Measurements from ENCODE around the gene SDC1.
"Not testable (repeated sequence)": the region's sequence is repeated elsewhere in the genome, so short reads cannot be mapped to it uniquely, and the experiment has no call there.

The SDC1 gene

GRCh38 chr2:20198796-20199632 is 25.9 kb downstream of the SDC1 start:
- H3K36me3 ChIP-seq (ENCODE audit: insufficient read depth, low read length): no peaks in the 10 kb centered on the region
- no peak for DNase-seq (ENCODE audit: low read depth, low spot score)
- TF ChIP-seq EZH2 (IDR thresholded peaks at IDR 0.05) (no peak), POLR2AphosphoS5 (IDR thresholded peaks at IDR 0.05; ENCODE audit: borderline replicate concordance, low read depth, low read length) (no peak), FOXP2 (optimal IDR thresholded peaks at IDR 0.05; ENCODE audit: control extremely low read depth, extremely low read length, insufficient read depth) (no peak)
- H3K27ac ChIP-seq: no peak overlapping the region
- H3K9ac ChIP-seq (ENCODE audit: insufficient read length): no peak overlapping the region
- H3K9me3 ChIP-seq (ENCODE audit: low read depth, low read length): no peaks in the 10 kb centered on the region
- no peak overlapping the region for H3K4me3 ChIP-seq

- no peak for DNase-seq (ENCODE audit: low read depth, low spot score)
- Histone ChIP-seq H3K36me3 (ENCODE audit: insufficient read depth, low read length) (no peaks in the 10 kb centered on the region), H3K9me3 (ENCODE audit: low read depth, low read length) (no peaks in the 10 kb centered on the region), H3K9ac (ENCODE audit: insufficient read length) (no peak overlapping the region), H3K27ac (no peak overlapping the region), H3K4me3 (no peak overlapping the region)
- no peak for TF ChIP-seq FOXP2 (optimal IDR thresholded peaks at IDR 0.05; ENCODE audit: control extremely low read depth, extremely low read length, insufficient read depth)
- TF ChIP-seq POLR2AphosphoS5 (IDR thresholded peaks at IDR 0.05; ENCODE audit: borderline replicate concordance, low read depth, low read length): no peak
- no peak for TF ChIP-seq EZH2 (IDR thresholded peaks at IDR 0.05)
These were observed 26.9 kb downstream of the SDC1 start for GRCh38 chr2:20198001-20198400.

- H3K4me3 ChIP-seq: peak overlapping the region; percentile 56
These were observed 27.7 kb downstream of the SDC1 start for GRCh38 chr2:20197192-20197591.

GRCh38 chr2:20196657-20197161 is 28.2 kb downstream of the SDC1 start:
- Histone ChIP-seq H3K4me3 (peak overlapping the region; percentile 56), H3K27ac (peak overlapping the region; percentile 89), H3K9me3 (ENCODE audit: low read depth, low read length) (no peaks in the 10 kb centered on the region), H3K9ac (ENCODE audit: insufficient read length) (peak overlapping the region; percentile 22), H3K36me3 (ENCODE audit: insufficient read depth, low read length) (no peaks in the 10 kb centered on the region)
- DNase-seq (ENCODE audit: low read depth, low spot score): peak; percentile 34
- TF ChIP-seq EZH2 (IDR thresholded peaks at IDR 0.05) (no peak), FOXP2 (optimal IDR thresholded peaks at IDR 0.05; ENCODE audit: control extremely low read depth, extremely low read length, insufficient read depth) (no peak), POLR2AphosphoS5 (IDR thresholded peaks at IDR 0.05; ENCODE audit: borderline replicate concordance, low read depth, low read length) (no peak)

More at GRCh38 chr2:20197192-20197591, 27.7 kb downstream of the SDC1 start:
- Histone ChIP-seq H3K36me3 (ENCODE audit: insufficient read depth, low read length) (no peaks in the 10 kb centered on the region), H3K9me3 (ENCODE audit: low read depth, low read length) (no peaks in the 10 kb centered on the region), H3K9ac (ENCODE audit: insufficient read length) (peak overlapping the region; percentile 22), H3K27ac (peak overlapping the region; percentile 89)
- TF ChIP-seq POLR2AphosphoS5 (IDR thresholded peaks at IDR 0.05; ENCODE audit: borderline replicate concordance, low read depth, low read length) (no peak), EZH2 (IDR thresholded peaks at IDR 0.05) (no peak), FOXP2 (optimal IDR thresholded peaks at IDR 0.05; ENCODE audit: control extremely low read depth, extremely low read length, insufficient read depth) (no peak)
- DNase-seq (ENCODE audit: low read depth, low spot score): no peak

- Histone ChIP-seq H3K36me3 (ENCODE audit: insufficient read depth, low read length) (no peaks in the 10 kb centered on the region), H3K9me3 (ENCODE audit: low read depth, low read length) (no peaks in the 10 kb centered on the region), H3K27ac (peak overlapping the region; percentile 89), H3K9ac (ENCODE audit: insufficient read length) (peak overlapping the region; percentile 22), H3K4me3 (no peak overlapping the region; the same call in 1 of the 2 replicates)
- DNase-seq (ENCODE audit: low read depth, low spot score): no peak
- TF ChIP-seq EZH2 (IDR thresholded peaks at IDR 0.05) (no peak), POLR2AphosphoS5 (IDR thresholded peaks at IDR 0.05; ENCODE audit: borderline replicate concordance, low read depth, low read length) (no peak), FOXP2 (optimal IDR thresholded peaks at IDR 0.05; ENCODE audit: control extremely low read depth, extremely low read length, insufficient read depth) (no peak)
These were observed 28.8 kb downstream of the SDC1 start for GRCh38 chr2:20196053-20196656.

GRCh38 chr2:20195431-20196033 is 29.4 kb downstream of the SDC1 start:
- no peak for TF ChIP-seq FOXP2 (optimal IDR thresholded peaks at IDR 0.05; ENCODE audit: control extremely low read depth, extremely low read length, insufficient read depth)
- no peak for TF ChIP-seq POLR2AphosphoS5 (IDR thresholded peaks at IDR 0.05; ENCODE audit: borderline replicate concordance, low read depth, low read length)
- no peak for TF ChIP-seq EZH2 (IDR thresholded peaks at IDR 0.05)
- no peak overlapping the region for H3K4me3 ChIP-seq
- no peak overlapping the region for H3K27ac ChIP-seq
- no peak overlapping the region for H3K9ac ChIP-seq (ENCODE audit: insufficient read length)
- H3K9me3 ChIP-seq (ENCODE audit: low read depth, low read length): no peaks in the 10 kb centered on the region
- H3K36me3 ChIP-seq (ENCODE audit: insufficient read depth, low read length): no peaks in the 10 kb centered on the region
- no peak for DNase-seq (ENCODE audit: low read depth, low spot score)

- not testable (repeated sequence) for H3K36me3 ChIP-seq (ENCODE audit: insufficient read depth, low read length); H3K9ac ChIP-seq (ENCODE audit: insufficient read length); DNase-seq (ENCODE audit: low read depth, low spot score); H3K9me3 ChIP-seq (ENCODE audit: low read depth, low read length); H3K4me3 ChIP-seq; H3K27ac ChIP-seq
These were observed 29.9 kb downstream of the SDC1 start for GRCh38 chr2:20195016-20195411.

Measured in SK-N-MC (cell line).